Measurements from ENCODE around the gene FMNL2. TPM values are rescaled to one million over a fixed set of nuclear protein-coding genes. Genes with fewer than 3 reads are reported as not detected.

The FMNL2 gene
- total and polyA plus RNA-seq, 4 donors = 1.5 to 9.3 (median 5.1) TPM

- Histone ChIP-seq H3K27ac (ENCODE audit: low read depth in 1 of 2, low read length in 2 of 2) (no peak overlapping the region), H3K27me3 (ENCODE audit: control insufficient read depth in 4 of 4, insufficient read depth in 4 of 4, low read length in 3 of 4) (no peaks in the 10 kb centered on the region), H3K4me3 (ENCODE audit: low read depth in 1 of 3, low read length in 3 of 3) (no peak overlapping the region), H3K9me3 (ENCODE audit: control insufficient read depth in 4 of 4, low read length in 3 of 4) (no peaks in the 10 kb centered on the region), H3K36me3 (ENCODE audit: control insufficient read depth in 4 of 4, insufficient read depth in 3 of 4, low read depth in 1 of 4, low read length in 3 of 4) (no peaks in the 10 kb centered on the region), H3K4me1 (ENCODE audit: control insufficient read depth in 4 of 4, insufficient read depth in 4 of 4, low read length in 3 of 4) (no peaks in the 10 kb centered on the region), H3K9ac (ENCODE audit: low read depth in 1 of 2, low read length in 2 of 2) (no peak overlapping the region)
- TF ChIP-seq GABPA (IDR thresholded peaks at IDR 0.05 in 1 of 2, conservative IDR thresholded peaks at IDR 0.05 in 1 of 2) = no peak
- TF ChIP-seq RXRA (IDR thresholded peaks at IDR 0.05) = no peak
- no peak for TF ChIP-seq YY1 (IDR thresholded peaks at IDR 0.05)
- TF ChIP-seq FOXA1 (IDR thresholded peaks at IDR 0.05) = no peak
- TF ChIP-seq HNF4A (conservative IDR thresholded peaks at IDR 0.05) = no peak
- TF ChIP-seq, protein P1, sequence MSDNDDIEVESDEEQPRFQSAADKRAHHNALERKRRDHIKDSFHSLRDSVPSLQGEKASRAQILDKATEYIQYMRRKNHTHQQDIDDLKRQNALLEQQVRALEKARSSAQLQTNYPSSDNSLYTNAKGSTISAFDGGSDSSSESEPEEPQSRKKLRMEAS (IDR thresholded peaks at IDR 0.05) = no peak
- TF ChIP-seq ZBTB33 (IDR thresholded peaks at IDR 0.05) = no peak
- TF ChIP-seq, protein P2, sequence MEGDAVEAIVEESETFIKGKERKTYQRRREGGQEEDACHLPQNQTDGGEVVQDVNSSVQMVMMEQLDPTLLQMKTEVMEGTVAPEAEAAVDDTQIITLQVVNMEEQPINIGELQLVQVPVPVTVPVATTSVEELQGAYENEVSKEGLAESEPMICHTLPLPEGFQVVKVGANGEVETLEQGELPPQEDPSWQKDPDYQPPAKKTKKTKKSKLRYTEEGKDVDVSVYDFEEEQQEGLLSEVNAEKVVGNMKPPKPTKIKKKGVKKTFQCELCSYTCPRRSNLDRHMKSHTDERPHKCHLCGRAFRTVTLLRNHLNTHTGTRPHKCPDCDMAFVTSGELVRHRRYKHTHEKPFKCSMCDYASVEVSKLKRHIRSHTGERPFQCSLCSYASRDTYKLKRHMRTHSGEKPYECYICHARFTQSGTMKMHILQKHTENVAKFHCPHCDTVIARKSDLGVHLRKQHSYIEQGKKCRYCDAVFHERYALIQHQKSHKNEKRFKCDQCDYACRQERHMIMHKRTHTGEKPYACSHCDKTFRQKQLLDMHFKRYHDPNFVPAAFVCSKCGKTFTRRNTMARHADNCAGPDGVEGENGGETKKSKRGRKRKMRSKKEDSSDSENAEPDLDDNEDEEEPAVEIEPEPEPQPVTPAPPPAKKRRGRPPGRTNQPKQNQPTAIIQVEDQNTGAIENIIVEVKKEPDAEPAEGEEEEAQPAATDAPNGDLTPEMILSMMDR (IDR thresholded peaks at IDR 0.05; ENCODE audit: low read depth, low read length, missing input control) = no peak
- WGBS = 98% methylated on average over 1 of the region's 1 CpG
- DNase-seq (ENCODE audit: low spot score) = no peak
These were observed 99.6 kb downstream of the FMNL2 start for GRCh38 chr2:152434395-152435182.

DNA sequence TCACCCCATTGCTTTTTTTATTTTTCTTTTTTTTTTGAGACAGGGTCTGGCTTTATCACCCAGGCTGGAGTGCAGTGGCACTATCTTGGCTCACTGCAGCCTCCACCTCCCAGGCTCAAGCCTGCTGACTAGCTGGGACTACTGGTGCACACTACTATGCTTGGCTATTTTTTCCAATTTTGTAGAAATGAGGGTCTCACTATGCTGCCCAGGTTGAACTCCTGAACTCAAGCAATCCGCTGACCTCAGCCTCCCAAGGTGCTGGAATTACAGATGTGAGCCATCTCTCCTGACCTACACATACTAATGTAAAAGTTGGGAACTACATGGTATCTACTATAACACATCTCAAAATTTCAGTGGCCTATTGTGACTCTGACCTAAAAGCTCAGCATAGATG lies 101.2 kb downstream of the FMNL2 start:
- no peak for DNase-seq (ENCODE audit: low spot score)
- TF ChIP-seq EGR1 (IDR thresholded peaks at IDR 0.05; ENCODE audit: low read depth in 2 of 2) (no peak), REST (IDR thresholded peaks at IDR 0.05) (no peak), NR2F2 (IDR thresholded peaks at IDR 0.05) (no peak), RAD21 (IDR thresholded peaks at IDR 0.05) (no peak), HNF4G (IDR thresholded peaks at IDR 0.05) (no peak), HNF4A (conservative IDR thresholded peaks at IDR 0.05) (no peak), YY1 (IDR thresholded peaks at IDR 0.05) (no peak), ZBTB33 (IDR thresholded peaks at IDR 0.05) (no peak), RXRA (IDR thresholded peaks at IDR 0.05) (no peak), FOXA2 (IDR thresholded peaks at IDR 0.05) (no peak), FOXA1 (IDR thresholded peaks at IDR 0.05) (no peak), SP1 (IDR thresholded peaks at IDR 0.05) (no peak), ATF3 (IDR thresholded peaks at IDR 0.05) (no peak), GABPA (IDR thresholded peaks at IDR 0.05 in 1 of 2, conservative IDR thresholded peaks at IDR 0.05 in 1 of 2) (no peak)
- TF ChIP-seq, protein P2 (IDR thresholded peaks at IDR 0.05; ENCODE audit: low read depth, low read length, missing input control) = no peak
- TF ChIP-seq, protein P1 (IDR thresholded peaks at IDR 0.05) = no peak
- no peaks in the 10 kb centered on the region for H3K4me1 ChIP-seq (ENCODE audit: control insufficient read depth in 4 of 4, insufficient read depth in 4 of 4, low read length in 3 of 4)

More for the DNA sequence above, 101.2 kb downstream of the FMNL2 start:
- Histone ChIP-seq H3K27ac (ENCODE audit: low read depth in 1 of 2, low read length in 2 of 2) (no peak overlapping the region), H3K9ac (ENCODE audit: low read depth in 1 of 2, low read length in 2 of 2) (no peak overlapping the region), H3K9me3 (ENCODE audit: control insufficient read depth in 4 of 4, low read length in 3 of 4) (no peaks in the 10 kb centered on the region), H3K27me3 (ENCODE audit: control insufficient read depth in 4 of 4, insufficient read depth in 4 of 4, low read length in 3 of 4) (no peaks in the 10 kb centered on the region), H3K36me3 (ENCODE audit: control insufficient read depth in 4 of 4, insufficient read depth in 3 of 4, low read depth in 1 of 4, low read length in 3 of 4) (no peaks in the 10 kb centered on the region), H3K4me3 (ENCODE audit: low read depth in 1 of 3, low read length in 3 of 3) (no peak overlapping the region)
- 97% methylated on average over 1 of the region's 1 CpG for WGBS
